Skin epidermis (tissue), 12 donors: ENCODE data around the gene AP2M1.

ENCODE experiments used
- H3K27ac ChIP-seq, 21 experiments: fragments of 200-600 bp; sonication (generic) in 11 of 21; one replicate each; pipeline ENCODE4 v1.5.0; 2020; ENCODE audit warnings: mild to moderate bottlenecking in 3 of 21, inconsistent platforms in 2 of 21, moderate library complexity in 2 of 21
- H3K4me3 ChIP-seq, 7 experiments: fragments of 200-600 bp; sonication (generic) in 2 of 7; one replicate each; pipeline ENCODE4 v1.5.0; 2020; ENCODE audit warnings: inconsistent platforms in 2 of 7, mild to moderate bottlenecking in 2 of 7, moderate library complexity in 1 of 7

AP2M1 gene

DNA sequence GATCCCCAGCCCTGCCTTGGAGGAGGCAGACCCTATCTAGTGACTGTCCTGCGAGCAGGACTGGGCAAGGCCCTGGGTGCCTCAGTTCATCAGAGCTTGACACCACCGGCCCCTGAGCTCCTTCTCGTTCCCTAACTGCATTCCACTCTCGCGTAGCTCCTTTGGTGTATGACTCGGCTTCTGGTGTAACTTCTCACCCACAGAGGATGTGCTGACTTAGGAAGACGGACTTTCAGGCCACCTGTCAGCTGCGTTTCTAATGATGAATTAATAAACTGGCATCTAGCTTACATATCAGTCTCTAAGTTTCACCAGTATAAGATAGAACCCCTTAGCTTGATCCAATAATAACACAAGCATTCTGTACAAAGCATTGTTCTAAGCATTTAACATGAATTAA is 28.9 kb downstream of the AP2M1 start:
- Histone ChIP-seq H3K27ac (no peak overlapping the region), H3K4me3 (no peak overlapping the region)

GRCh38 chr3:184209146-184209923 is 34.7 kb downstream of the AP2M1 start:
- H3K4me3 ChIP-seq, result no peak overlapping the region
- H3K27ac ChIP-seq, result no peak overlapping the region

GRCh38 chr3:184211297-184211696 is 36.6 kb downstream of the AP2M1 start:
- Histone ChIP-seq H3K4me3 (no peak overlapping the region), H3K27ac (no peak overlapping the region)

DNA sequence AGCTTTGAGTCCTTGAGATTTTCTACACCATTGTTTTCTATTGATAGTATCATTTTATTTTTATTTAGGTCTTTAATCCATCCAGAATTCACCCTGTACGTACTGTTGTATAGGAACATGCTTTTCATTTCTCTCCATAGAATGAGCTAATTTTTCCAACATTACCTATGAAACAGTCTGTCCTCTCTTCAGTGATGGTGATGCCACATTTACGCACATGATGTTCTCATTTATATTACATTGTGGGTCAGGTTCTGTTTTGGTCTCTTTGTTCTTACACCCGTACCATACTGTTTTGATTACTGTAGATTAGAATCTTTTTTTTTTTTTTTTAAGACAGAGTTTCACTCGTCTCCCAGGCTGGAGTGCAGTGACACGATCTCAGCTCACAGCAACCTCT is 37.1 kb downstream of the AP2M1 start:
- Histone ChIP-seq H3K4me3 (no peak overlapping the region), H3K27ac (no peak overlapping the region)

DNA sequence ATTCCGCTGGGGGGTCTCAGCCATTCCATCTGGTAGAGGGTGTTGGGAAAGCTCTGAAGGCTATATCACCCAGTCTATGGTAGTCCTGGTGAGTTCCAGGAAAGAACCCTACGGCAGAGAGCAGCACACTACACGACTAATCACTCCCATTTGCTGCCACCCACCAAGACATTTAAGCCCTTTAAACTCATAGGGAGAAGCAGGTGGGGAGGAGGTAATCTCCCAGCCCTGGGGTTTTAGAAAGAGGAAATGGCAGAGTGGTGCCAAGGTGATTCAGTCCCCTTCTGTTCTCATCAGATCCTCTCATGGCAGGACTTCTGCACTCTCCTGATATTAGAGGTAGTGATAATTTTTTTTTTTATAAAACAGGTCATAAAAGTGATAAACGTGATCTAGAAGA is 44.2 kb downstream of the AP2M1 start:
- no peak overlapping the region for H3K27ac ChIP-seq
- no peak overlapping the region for H3K4me3 ChIP-seq

- no peak overlapping the region for H3K4me3 ChIP-seq
- no peak overlapping the region for H3K27ac ChIP-seq
These were observed 47.9 kb downstream of the AP2M1 start for GRCh38 chr3:184222521-184222920.

DNA sequence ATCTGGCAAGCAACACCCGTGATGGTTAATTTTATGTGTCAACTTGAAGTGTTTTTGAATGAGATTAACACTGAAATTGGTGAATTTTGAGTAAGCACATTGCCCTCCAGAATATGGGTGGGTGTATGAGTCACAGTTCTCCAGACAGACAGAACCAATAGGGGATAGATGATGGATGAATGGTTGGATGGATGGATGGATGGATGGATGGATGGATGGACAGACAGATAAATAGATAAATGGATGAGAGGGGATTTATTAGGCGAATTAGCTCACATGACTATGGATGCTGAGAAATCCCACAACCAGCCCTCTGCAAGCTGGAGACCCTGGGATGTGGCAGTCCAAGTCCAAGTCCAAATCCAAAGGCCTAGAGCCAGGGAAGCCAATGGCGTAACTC is 49.3 kb downstream of the AP2M1 start:
- Histone ChIP-seq H3K27ac (no peak overlapping the region), H3K4me3 (no peak overlapping the region)

DNA sequence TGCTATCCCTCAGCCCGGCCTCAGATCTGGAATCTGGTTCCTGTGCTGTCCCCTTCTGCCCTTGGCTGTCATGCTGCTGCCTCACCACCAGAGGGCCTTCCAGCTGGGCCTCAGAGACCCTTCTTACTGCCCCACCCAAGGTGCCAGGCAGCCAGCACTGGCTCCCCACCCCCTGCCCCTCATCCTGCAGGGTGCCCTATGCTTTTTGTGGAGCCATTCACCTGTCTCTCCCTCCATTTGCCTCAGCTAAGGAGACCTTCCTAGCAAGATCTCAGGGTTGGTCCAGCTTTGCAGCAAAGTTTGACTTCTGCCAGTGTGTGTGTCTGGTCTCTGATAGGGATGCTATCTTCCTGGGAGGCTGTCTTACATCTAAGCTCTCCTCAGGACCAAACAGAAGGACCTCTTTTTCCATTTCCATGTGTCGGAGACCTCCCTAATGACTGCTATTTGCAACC is 52.9 kb downstream of the AP2M1 start:
- no peak overlapping the region for H3K4me3 ChIP-seq
- H3K27ac ChIP-seq, result no peak overlapping the region

DNA sequence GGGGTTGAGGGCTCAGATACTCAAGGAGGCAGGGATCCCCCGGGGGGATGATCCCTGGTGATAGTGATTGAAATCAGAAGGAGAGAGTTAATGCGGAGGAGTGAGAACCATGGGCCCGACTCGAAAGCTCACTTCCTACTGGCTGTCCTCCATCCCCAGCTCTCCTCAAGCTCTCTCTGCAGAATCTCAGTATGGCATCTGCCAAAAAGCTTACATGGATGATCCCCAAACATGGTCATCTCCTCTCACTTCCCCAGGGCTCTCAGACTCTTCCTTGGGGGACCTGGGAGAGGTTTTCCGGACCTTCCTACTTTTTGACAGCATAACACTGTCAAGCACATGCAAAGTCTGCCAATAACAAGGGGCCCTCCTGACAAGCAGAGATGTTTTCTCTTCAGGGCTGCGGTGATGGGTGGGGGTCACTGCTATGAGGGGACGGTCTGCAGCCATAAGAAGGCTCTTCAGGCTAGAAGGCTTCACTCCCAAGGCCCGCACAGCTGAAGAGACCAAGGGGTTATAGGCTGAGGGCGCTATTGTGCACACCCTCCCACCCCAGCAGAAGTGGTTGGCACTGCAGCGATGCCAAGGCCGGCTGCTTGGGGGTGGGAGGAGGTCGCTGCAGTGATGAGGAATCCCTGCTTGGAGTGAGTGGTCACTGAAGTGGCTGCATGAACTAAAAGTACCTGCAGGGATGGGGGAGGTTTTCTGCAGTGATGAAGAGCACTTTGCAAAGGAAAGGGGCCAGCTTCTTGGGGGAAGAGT is 53.9 kb downstream of the AP2M1 start:
- Histone ChIP-seq H3K4me3 (no peak overlapping the region), H3K27ac (no peak overlapping the region)

DNA sequence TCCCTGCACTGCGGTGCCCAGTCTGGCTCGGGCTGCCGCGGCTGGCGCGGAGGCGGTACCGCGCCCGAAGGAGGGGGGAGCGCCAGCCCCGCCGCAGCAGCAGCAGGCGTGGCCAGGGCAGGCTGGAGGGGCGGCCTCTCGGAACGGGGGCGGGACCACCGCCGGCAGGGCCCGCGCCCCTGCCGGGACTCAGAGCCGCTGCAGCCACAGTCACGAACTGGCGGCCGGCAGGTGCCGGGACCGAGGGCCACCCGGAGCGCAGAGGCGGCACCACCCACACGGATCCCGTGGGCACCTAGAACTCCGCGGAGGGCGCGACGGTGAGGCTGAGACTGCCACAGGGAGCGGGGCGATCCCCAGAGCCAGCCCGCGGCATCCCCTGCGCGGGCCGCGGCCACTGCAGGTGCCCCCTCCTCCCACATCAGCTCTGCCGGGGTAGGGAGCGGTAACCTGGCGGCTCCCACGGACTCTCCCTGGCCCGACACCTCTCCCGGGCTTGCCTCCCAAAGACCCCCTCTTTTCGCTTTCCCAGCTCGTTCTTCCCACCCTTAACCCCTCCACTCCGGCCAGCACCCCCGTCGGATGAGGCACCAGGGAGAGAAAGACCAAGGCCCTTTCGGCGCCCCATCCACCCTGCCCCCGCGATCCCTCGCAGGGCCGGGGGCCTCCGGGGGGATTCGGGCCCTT is 54.9 kb downstream of the AP2M1 start, which contains the start of gene VWA5B2:
TSS of gene VWA5B2 (plus strand) at position 192 of the 687 bp plus-strand sequence. CDS start 944 bp downstream, outside the sequence.
- peak within 1 kb of the TSS; percentile 19 to 44 (median 31) for H3K4me3 ChIP-seq
- no peak within 1 kb of the TSS for H3K27ac ChIP-seq

DNA sequence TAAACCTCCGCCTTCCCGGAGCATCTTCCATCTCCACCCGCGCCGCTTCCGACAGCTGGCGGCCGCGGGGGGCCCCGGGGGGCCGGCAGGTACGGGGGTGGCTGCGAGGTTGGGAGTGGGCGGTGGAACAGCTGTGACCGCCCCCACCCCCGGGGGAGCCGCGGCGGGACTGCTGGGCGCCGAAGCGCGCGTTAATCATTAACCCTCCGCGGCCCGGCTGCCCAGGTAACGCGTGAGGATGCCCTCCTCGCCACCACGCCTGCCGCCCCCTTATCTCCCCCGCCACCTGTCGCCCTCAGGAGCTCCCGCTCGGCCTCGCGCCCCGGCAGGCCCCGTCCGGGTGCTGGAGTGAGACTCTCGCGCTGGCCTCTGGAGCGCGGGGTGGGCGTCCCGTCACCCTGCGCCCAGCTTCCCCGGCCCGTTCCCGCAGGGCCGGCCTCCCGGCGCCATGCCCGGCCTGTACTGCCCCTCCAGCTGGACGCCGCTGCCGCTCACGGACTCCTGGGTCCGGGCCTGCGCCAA is 55.5 kb downstream of the AP2M1 start:
- H3K27ac ChIP-seq, result no peak overlapping the region
- peak overlapping the region; percentile 19 to 44 (median 31) for H3K4me3 ChIP-seq

DNA sequence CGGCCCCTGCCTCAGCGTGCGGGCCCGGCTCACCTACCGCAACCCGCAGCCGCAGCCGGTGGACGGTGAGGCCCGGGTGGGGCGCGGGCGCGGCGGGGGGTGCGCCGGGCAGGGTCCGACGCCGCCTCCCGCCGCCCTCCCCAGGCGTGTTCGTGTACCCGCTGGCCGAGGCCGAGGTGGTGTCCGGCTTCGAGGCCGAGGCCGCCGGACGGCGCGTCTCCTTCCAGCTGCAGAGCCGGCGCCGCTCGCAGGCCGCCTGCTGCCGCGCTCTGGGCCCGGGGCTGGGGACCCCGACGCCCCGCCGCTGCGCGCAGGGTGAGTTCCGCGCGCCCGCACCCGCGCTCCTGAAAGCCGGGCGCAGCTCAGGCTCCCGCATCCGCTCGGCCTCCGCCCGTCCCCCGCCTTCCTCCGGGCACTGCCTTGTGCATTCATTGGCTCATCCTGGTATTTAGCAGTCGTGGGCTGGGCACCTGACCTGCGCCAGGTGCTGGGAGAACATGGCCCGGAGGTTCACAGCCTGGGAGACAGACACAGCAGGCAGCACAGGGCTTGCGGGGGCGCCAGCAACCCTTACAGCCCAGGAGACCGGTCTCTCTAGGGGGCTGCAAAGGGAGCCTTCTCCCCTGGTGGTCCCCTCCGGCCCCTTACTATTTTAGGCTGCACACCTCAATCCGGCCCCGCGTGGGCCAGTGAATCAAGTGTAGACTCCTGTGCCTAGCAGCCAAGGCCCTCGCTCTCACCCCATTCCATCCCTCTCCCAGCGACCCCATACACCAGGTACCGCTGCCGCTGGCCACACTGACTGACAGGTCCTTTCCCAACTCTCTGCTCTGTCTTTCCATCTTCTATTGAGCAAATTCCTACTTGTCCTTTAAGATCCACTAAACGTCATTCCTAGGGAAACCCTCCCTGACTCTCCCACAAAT is 56.2 kb downstream of the AP2M1 start:
- Histone ChIP-seq H3K27ac (no peak overlapping the region), H3K4me3 (peak overlapping the region in 5 of 7 experiments; percentile 28 to 44 (median 39))

- no peak overlapping the region for H3K27ac ChIP-seq
- H3K4me3 ChIP-seq, result no peak overlapping the region
These were observed 57.0 kb downstream of the AP2M1 start for GRCh38 chr3:184231671-184232070.

GRCh38 chr3:184233127-184233843 is 58.6 kb downstream of the AP2M1 start:
- H3K4me3 ChIP-seq, result no peak overlapping the region
- no peak overlapping the region for H3K27ac ChIP-seq
